GM19043 (cell line): Measurements from ENCODE around the gene GSG1L.

Experiments
- ATAC-seq: cut with Tn5 transposase; IDR thresholded peaks from one replicate; pipeline ENCODE4 v1.9.1; 2021; ENCODE audit warnings: low read depth; ENCODE audit not compliant: unreplicated experiment

GSG1L gene

GRCh38 chr16:28033870-28034269 lies 29.6 kb downstream of the GSG1L start:
- no peak for ATAC-seq

- ATAC-seq: no peak
Observed at GRCh38 chr16:28029387-28030002, 34.0 kb downstream of the GSG1L start.

GRCh38 chr16:28027055-28027454 lies 36.5 kb downstream of the GSG1L start:
- no peak for ATAC-seq

DNA sequence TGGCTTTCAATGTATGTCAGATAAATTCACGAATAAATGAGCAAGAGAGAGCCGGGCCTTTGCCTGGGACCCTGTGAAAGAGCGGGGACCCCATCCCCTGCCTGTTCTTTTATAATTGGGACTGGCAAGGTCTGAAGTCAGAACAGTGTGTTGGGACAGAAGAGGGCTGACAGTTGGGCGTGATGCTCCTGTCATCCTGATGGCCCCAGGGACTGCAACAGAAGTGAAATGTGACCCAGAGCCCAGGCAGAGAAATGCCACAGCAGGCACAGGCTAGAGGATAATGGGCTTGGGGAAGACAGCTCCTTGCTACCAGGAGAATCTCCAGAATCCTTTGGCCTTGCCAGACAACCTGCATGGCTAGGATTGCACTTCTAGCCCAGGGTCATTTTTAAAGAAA lies 37.9 kb downstream of the GSG1L start:
- no peak for ATAC-seq

- ATAC-seq: no peak
Observed at GRCh38 chr16:28019218-28019617, 44.3 kb downstream of the GSG1L start.

DNA sequence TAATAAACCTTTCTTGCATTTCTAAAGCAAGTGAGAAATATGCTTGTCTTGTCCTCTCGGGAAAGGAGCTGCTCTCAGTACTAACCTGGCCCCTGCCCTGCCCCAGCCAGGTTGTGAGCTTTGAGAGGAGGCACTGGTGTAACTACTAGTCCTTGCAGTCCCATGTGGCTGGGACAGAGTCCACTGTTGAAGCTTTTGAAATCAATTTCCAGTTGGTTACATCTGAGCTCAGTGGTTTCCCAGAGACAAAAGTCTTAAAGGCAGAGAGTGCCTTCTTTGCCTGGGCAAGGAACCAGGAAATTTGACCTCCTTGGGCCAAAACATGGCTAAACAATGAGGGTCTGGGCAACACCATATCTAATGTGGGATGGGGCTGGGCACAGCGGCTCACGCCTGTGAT lies 48.7 kb downstream of the GSG1L start:
- no peak for ATAC-seq

GRCh38 chr16:28013878-28014277 lies 49.6 kb downstream of the GSG1L start:
- no peak for ATAC-seq

DNA sequence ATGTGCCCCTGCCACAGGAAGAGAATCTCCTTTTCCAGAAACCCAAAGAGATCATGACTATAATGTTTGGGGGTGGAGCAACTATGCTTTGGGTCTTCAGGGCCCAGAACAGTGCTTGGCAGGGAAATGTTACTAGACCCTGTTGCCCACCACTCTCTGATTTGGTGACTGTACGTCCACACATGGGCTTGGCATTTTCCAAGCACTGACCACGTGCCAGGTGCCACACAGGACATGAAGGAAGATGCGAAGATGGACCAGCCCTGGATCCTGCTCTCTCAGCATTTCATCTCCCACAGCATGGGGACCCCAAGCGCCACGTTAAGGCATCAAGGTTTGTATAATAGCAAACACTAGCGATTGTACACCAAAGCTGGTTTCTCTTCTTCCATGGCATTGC lies 50.1 kb downstream of the GSG1L start:
- ATAC-seq: no peak

GRCh38 chr16:28011971-28012445 lies 51.5 kb downstream of the GSG1L start:
- ATAC-seq: no peak

- no peak for ATAC-seq
Observed at GRCh38 chr16:28011223-28011622, 52.3 kb downstream of the GSG1L start.

GRCh38 chr16:28010671-28011070 lies 52.8 kb downstream of the GSG1L start:
- no peak for ATAC-seq

DNA sequence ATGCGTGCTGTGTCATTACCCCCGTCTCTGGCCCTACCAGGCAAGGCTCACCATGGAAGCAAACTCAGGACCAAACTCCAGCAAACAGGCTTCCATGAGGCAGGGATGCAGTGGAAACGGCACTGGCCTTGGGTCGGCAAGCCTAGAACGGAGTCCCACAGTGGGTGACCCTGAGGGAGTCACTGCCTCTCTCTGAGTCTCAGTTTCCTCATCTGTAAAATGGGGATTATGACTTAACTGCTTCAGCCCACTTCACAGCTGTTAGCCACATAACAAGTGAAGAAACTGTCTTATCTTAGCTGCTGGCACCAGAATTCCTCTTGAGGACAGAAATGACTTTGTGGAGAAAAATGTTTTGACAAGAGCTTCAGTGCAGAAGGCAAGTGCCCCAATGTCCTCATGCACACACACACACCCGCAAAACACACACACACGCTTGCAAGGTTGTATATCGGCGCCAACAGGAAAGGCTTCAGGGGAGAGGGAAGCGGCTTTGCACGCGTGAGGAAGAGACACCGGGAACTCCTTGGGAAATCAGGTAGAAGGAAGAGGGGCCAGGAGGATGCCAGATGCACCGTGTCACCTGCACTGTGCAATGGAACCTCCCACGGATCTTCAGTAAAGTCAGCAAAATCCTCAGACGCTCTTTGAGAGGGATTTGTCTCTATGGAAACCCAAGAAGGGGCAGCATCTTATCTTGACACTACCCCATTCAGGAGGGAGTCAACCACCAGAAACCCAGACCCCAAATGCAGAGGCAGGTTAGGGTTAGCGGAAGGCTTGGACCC lies 53.7 kb downstream of the GSG1L start:
- no peak for ATAC-seq

DNA sequence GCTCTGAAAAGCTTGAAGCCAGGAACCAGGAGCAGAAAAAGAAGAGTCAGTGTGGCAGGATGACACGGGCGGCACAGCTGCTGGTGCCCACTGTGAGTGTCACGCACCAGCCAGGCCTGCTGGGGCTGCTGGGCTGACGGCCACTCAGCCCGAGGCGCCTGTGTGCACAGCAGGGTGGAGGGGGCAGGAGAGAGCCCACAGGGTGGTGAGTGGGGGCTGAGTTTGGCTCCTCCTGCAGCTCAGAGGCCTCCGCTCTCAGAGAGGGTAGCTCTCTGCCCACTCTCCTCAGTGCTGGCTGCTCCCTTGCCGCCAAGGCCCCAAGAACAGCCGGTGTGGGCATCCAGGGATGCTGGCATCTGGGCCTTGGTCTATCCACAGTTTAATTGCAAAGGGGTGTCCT lies 59.6 kb downstream of the GSG1L start:
- no peak for ATAC-seq

DNA sequence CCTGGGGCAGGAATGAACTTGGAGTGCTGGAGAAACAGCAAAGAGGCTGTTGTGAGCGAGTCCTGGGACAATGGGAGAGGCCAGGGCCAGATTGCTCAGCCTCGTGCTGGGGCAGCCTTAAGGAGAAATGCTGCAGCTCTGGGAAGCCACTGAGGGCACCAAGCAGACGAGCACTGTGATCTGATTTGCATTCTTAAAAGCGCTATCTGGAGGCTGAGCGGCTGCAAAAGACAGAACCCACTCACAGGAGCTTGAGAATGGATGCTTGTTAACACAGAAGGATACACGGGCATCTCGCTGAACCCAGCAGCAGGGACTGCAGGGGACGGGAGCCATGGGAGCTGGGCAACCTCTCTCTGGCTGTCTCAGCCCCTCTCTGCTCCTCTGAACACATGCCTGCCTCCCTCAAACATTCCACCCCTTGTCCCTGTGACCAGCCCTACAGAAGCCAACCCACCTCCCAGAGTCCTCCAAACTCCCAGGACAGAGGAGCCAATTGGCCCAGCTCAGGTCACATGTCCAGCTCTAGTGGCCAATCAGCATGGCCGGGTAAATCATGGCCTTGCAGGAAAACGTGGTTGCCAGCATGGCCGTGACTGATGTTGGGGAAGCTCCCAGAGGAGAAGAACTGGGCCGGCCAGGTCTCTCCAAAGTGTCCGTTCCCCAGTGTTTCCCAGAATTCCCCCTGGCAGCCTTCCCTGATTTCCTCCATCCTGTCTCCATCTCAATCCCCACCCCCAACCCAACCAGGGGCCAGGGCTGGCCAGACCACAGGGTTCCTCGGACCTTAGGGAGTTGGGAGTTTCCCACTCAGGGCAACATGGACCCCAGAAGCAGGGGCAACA lies 60.3 kb downstream of the GSG1L start:
- no peak for ATAC-seq

GRCh38 chr16:28001642-28002041 lies 61.9 kb downstream of the GSG1L start:
- no peak for ATAC-seq

DNA sequence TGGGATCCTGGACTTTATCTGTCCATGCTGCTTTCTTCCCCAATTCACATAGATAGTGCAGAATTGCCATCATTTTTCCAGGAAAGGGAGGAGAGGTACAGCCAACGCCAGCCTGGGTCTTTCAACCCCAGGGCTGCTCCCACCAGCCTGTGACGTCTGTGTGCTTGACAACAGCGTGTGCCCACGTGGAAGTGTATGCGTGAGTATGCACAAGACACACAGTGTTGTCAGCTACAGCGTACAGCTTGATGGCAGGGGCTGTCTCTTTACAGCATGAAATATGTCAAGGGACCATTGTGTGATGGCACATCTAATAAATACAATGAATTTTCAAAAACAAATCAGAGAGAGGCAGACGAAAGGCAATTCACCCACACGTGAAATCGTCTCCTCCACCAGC lies 62.3 kb downstream of the GSG1L start:
- ATAC-seq: no peak

- ATAC-seq: no peak
Observed at GRCh38 chr16:28000314-28001169, 63.0 kb downstream of the GSG1L start.

DNA sequence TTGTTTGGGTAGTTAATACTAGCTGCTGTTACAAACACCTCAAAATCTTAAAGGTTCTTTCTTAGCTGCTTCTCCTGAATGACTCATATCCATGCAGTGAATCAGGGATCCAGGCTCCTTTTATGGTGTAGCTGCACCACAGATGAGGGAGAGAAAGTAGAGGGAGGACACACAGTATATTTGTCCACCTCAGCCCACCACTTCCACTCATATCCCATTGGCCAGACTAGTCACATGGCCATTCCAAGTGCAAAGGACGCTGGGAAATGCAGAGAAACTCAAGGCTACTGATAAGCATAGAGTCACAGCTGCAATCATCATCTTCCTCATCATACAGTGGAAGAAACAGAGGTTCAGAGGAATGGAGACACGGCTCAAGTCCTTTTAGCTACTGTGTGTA lies 63.8 kb downstream of the GSG1L start:
- no peak for ATAC-seq

DNA sequence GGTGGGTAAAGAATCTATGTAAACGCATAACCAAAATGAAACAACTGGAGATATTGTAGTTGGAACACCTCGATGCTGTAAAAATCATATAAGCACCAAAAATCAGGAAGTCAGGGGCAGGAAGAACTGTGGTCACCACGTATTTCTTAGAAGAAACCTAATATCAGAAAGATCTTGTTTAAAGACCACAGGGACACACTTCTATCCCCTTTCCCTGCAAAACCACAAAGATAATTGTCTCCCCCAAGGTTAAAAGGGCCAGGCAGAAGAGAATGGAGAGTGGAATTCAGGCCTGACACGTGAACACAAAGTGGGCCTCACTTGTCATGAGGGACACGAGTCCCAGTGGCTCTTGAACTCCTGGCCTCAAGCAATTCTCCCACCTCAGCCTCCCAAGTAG lies 68.1 kb downstream of the GSG1L start:
- no peak for ATAC-seq

DNA sequence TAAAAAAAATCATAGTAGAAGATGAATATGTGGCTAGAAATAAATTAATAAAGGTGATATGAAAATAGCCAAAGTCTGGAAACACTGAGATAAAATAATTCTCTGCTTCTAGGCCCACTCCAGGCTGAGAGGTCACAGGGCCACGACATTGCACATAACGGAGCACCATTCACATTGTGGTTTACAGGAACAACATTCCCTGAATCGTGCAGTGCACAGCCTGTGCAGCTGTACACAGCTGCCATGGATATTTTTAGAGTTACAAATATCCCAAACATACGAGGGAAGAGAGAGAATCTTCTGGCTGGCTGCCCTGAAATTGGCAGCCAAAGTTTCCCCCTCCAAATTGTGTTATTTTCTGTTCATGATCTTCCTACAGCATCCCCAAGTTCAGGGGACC lies 68.8 kb downstream of the GSG1L start:
- ATAC-seq: no peak
